SK-N-SH (cell line): Measurements from ENCODE around the gene FRMD8. TPM values are rescaled to one million over a fixed set of nuclear protein-coding genes. Genes with fewer than 3 reads are reported as not detected.

Source experiments
- CTCF ChIA-PET: fragments of 300-600, 350-600 bp; formaldehyde crosslinking; extraction: SDS; loops from one replicate; lab custom pipeline; 2021; lab: Yijun Ruan, JAX
- POLR2A ChIA-PET: fragments of 350-600 bp; sonication (Branson Sonifier 250); formaldehyde crosslinking; extraction: SDS; loops from one replicate; lab custom pipeline; 2020; ENCODE audit warnings: antibody characterized with exemption, inconsistent platforms; lab: Yijun Ruan, JAX
- DNase-seq: peaks from one replicate; pipeline ENCODE4 v3.0.0; 2012
- H2AFZ ChIP-seq: fragments of 200-600 bp; sonication (generic); 2 replicates; pipeline ENCODE4 v1.8.1; 2016; ENCODE audit warnings: antibody characterized with exemption, mild to moderate bottlenecking, low read depth
- H3F3A ChIP-seq: fragments of 200-600 bp; sonication (generic); replicated peaks from 2 replicates; pipeline ENCODE3; 2016; ENCODE audit warnings: antibody characterized with exemption, mild to moderate bottlenecking; ENCODE audit not compliant: insufficient read depth
- H3K27ac ChIP-seq, 2 experiments: fragments of 200-500 bp in 1 of 2; fragments of 200-600 bp in 1 of 2; sonication (Bioruptor generic) in 1 of 2; sonication (generic), shearing (Covaris generic) in 1 of 2; 2 replicates each; pipeline versions ENCODE4 v1.5.1 to v1.6.1; 2014 to 2016; ENCODE audit warnings: low read depth in 2 of 2, inconsistent platforms in 1 of 2, low read length in 1 of 2, mild to moderate bottlenecking in 1 of 2, mixed read lengths in 1 of 2
- H3K27me3 ChIP-seq: fragments of 200-600 bp; sonication (generic), shearing (Covaris generic); 2 replicates; pipeline ENCODE4 v1.6.1; 2016; ENCODE audit warnings: mixed run types; ENCODE audit not compliant: insufficient read depth
- H3K36me3 ChIP-seq, 2 experiments: fragments of 200-500 bp in 1 of 2; fragments of 200-600 bp in 1 of 2; sonication (Bioruptor generic) in 1 of 2; sonication (generic) in 1 of 2; replicated peaks in 1 of 2; 2 replicates each; pipeline versions ENCODE3 to v1.5.1; 2014 to 2016; ENCODE audit warnings: low read length in 1 of 2, mild to moderate bottlenecking in 1 of 2; ENCODE audit not compliant: insufficient read depth in 2 of 2, control insufficient read depth in 1 of 2
- H3K4me1 ChIP-seq, 2 experiments: fragments of 200-500 bp in 1 of 2; fragments of 200-600 bp in 1 of 2; sonication (Bioruptor generic) in 1 of 2; sonication (generic), shearing (Covaris generic) in 1 of 2; 2 replicates each; pipeline versions ENCODE4 v1.5.1 to v1.6.1; 2014 to 2016; ENCODE audit warnings: low read depth in 1 of 2, low read length in 1 of 2, mixed run types in 1 of 2; ENCODE audit not compliant: insufficient read depth in 2 of 2, control insufficient read depth in 1 of 2
- H3K4me2 ChIP-seq: fragments of 200-600 bp; sonication (generic), shearing (Covaris generic); 2 replicates; pipeline ENCODE4 v1.6.1; 2017; ENCODE audit warnings: mixed run types
- H3K4me3 ChIP-seq, 2 experiments: fragments of 200-500 bp in 1 of 2; fragments of 200-600 bp in 1 of 2; sonication (Bioruptor generic) in 1 of 2; sonication (generic), shearing (Covaris generic) in 1 of 2; 2 replicates each; pipeline versions ENCODE4 v1.5.1 to v1.8.1; 2014 to 2016; ENCODE audit warnings: low read depth in 2 of 2, inconsistent platforms in 1 of 2, low read length in 1 of 2, mild to moderate bottlenecking in 1 of 2, mixed read lengths in 1 of 2, moderate library complexity in 1 of 2
- H3K79me2 ChIP-seq: fragments of 200-600 bp; sonication (generic); 2 replicates; pipeline ENCODE4 v1.8.1; 2017; ENCODE audit warnings: mild to moderate bottlenecking; ENCODE audit not compliant: insufficient read depth
- H3K9ac ChIP-seq: fragments of 200-600 bp; sonication (generic); 2 replicates; pipeline ENCODE4 v1.6.1; 2017; ENCODE audit warnings: mixed run types
- H3K9me2 ChIP-seq: fragments of 200-600 bp; sonication (generic); 2 replicates; pipeline ENCODE4 v1.6.1; 2017; ENCODE audit warnings: mixed run types
- H3K9me3 ChIP-seq: fragments of 200-600 bp; sonication (generic); 2 replicates; pipeline ENCODE4 v1.6.1; 2017; ENCODE audit warnings: mixed run types, mild to moderate bottlenecking, moderate library complexity
- H4K20me1 ChIP-seq: fragments of 200-600 bp; sonication (generic); 2 replicates; pipeline ENCODE4 v1.6.1; 2017; ENCODE audit warnings: mild to moderate bottlenecking, mixed run types; ENCODE audit not compliant: insufficient read depth
- EP300 ChIP-seq, 2 experiments: IDR thresholded peaks; 2 replicates each; pipeline versions ENCODE4 v1.4.0 to v1.6.1; 2012; ENCODE audit warnings: borderline replicate concordance in 1 of 2, low read depth in 1 of 2, low read length in 1 of 2
- EZH2phosphoT487 ChIP-seq: fragments of 200-600 bp; sonication (generic); IDR thresholded peaks from 2 replicates; pipeline ENCODE4 v1.6.1; 2017; ENCODE audit warnings: low read depth, mixed run types, mild to moderate bottlenecking, antibody characterized with exemption, moderate library complexity, borderline replicate concordance
- FOSL2 ChIP-seq: IDR thresholded peaks from 2 replicates; pipeline ENCODE4 v1.4.0; 2012; ENCODE audit warnings: low read depth, mild to moderate bottlenecking, moderate library complexity, borderline replicate concordance
- GATA2 ChIP-seq: sonication (generic); formaldehyde crosslinking; IDR thresholded peaks from 2 replicates; pipeline ENCODE4 v1.5.0; 2020; ENCODE audit warnings: mild to moderate bottlenecking, missing genetic modification reagents
- MEF2A ChIP-seq: IDR thresholded peaks from 2 replicates; pipeline ENCODE4 v1.4.0; 2012; ENCODE audit warnings: low read depth, borderline replicate concordance
- NFIC ChIP-seq: IDR thresholded peaks from 2 replicates; pipeline ENCODE4 v1.4.0; 2012; ENCODE audit warnings: borderline replicate concordance
- RXRA ChIP-seq: IDR thresholded peaks from 2 replicates; pipeline ENCODE4 v1.4.0; 2012; ENCODE audit warnings: low read depth, mild to moderate bottlenecking, borderline replicate concordance
- TAF1 ChIP-seq: IDR thresholded peaks from 2 replicates; pipeline ENCODE4 v1.6.1; 2012; ENCODE audit warnings: low read depth, mild to moderate bottlenecking, low read length, moderate library complexity, borderline replicate concordance
- TEAD4 ChIP-seq: IDR thresholded peaks from 2 replicates; pipeline ENCODE4 v1.4.0; 2012; ENCODE audit warnings: mild to moderate bottlenecking, borderline replicate concordance; ENCODE audit not compliant: insufficient read depth
- WGBS: methylation state at CpG from one replicate; pipeline ENCODE4 v1.1.6; 2017; ENCODE audit warnings: low lambda C conversion rate; 5-methylcytosine and 5-hydroxymethylcytosine counted together
- polyA plus RNA-seq, 3 experiments: library from polyadenylated mRNA; depleted of rRNA; stranded (reverse); fragments of >200 nt; gene quantifications; 2 replicates each; pipeline ENCODE4 v1.2.3, GENCODE V29; 2012
- TF ChIP-seq, protein P1 (sequence below): fragments of 150-350 bp; IDR thresholded peaks from 2 replicates; pipeline ENCODE4 v1.6.1; 2017; ENCODE audit warnings: antibody characterized with exemption, low read length, low read depth, borderline replicate concordance
- TF ChIP-seq, protein P2 (sequence below): IDR thresholded peaks from 2 replicates; pipeline ENCODE4 v1.6.1; 2012; ENCODE audit warnings: mild to moderate bottlenecking, low read depth, low read length, moderate library complexity
- TF ChIP-seq, protein P3 (sequence below): fragments of 200-600 bp; sonication (generic); IDR thresholded peaks from 2 replicates; pipeline ENCODE4 v1.6.1; 2017; ENCODE audit warnings: antibody characterized with exemption, mild to moderate bottlenecking, moderate library complexity

FRMD8 gene
- polyA plus RNA-seq, 1 of the 3 experiments (the other 2 are of a cell fraction) = 19.0 TPM

DNA sequence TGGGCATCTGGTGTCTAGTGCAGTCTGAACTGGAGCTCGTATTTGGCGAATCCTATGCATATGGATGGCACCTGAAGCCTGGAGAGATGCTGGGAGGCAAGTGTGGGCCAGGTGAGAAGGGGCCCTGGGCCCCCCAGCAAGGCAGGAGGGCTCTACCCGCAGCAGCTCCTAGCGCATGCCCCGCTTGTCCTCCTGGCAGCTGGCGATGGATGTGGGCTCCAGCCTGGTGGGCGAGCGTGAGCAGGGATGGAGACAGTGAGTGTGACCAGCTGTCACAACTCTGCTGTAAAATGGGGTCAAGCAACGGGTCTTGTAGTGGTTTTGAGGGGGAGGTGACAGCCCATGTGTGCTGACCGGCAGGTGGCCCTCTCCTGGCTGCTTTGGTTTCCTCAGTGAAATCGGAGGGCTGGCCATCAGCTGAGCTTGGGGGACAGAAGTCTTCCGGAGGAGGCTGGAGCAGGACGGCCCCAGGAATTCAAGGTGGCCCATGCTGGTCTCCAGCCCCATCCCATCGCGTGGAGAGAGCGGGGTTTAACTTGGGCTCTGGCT lies 12.0 kb downstream of the FRMD8 start:
- peaks cover 3% of the 10 kb centered on the region for H3F3A ChIP-seq
- no peak for TF ChIP-seq MEF2A
- H3K9me2 ChIP-seq = no peaks in the 10 kb centered on the region
- peaks cover 7 to 31% of the 10 kb centered on the region in 2 experiments for H3K36me3 ChIP-seq
- H3K27me3 ChIP-seq = no peaks in the 10 kb centered on the region
- ChIA-PET POLR2A (no interaction called here), CTCF (interaction anchor here (1.1 to 7.0 kb wide), 2 partner anchors 17 to 112 kb away, joined by 5 to 40 read pairs; no protein-coding TSS in a partner anchor)
- no peak overlapping the region for H3K9ac ChIP-seq
- H3K4me2 ChIP-seq = no peak overlapping the region
- WGBS = 93% methylated on average over 13 of the region's 16 CpGs
- no peak overlapping the region for H3K27ac ChIP-seq
- H3K9me3 ChIP-seq = no peaks in the 10 kb centered on the region
- DNase-seq = no peak
- peaks cover 5% of the 10 kb centered on the region; the same call in 1 of the 2 replicates for H3K79me2 ChIP-seq
- no peaks in the 10 kb centered on the region; a peak in 1 of 4 replicates for H3K4me1 ChIP-seq
- H2AFZ ChIP-seq = no peak overlapping the region
- H4K20me1 ChIP-seq = no peaks in the 10 kb centered on the region
- H3K4me3 ChIP-seq = no peak overlapping the region

DNA sequence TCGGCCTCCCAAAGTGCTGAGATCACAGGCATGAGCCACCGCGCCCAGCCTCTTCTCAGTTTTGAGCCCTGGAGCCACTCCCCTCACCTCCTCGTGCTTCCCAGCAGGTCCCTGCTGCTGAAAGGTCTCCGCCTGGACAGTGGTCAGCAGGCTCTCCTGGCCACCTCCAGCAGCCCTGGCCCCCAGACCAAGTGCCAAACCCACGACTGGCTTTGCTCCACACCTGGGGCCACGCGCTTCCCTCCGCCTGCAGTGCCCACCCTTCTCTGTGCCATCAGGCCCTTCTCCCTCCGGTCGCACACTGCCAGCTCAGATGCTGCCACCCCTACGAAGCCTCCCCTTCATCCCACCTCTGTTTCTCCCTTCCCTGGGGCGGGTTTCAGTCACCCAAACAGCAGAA lies 12.8 kb downstream of the FRMD8 start:
- ChIA-PET CTCF (interaction anchor here (1.1 to 7.0 kb wide), 2 partner anchors 17 to 112 kb away, joined by 5 to 40 read pairs; no protein-coding TSS in a partner anchor), POLR2A (no interaction called here)
- Histone ChIP-seq H3K9me2 (no peaks in the 10 kb centered on the region), H3K4me1 (no peaks in the 10 kb centered on the region), H3F3A (peaks cover 3% of the 10 kb centered on the region), H4K20me1 (no peaks in the 10 kb centered on the region), H3K4me2 (no peak overlapping the region), H3K36me3 (peaks cover 7 to 23% of the 10 kb centered on the region in 2 experiments), H3K4me3 (no peak overlapping the region), H3K9ac (no peak overlapping the region), H3K79me2 (peaks cover 5% of the 10 kb centered on the region; the same call in 1 of the 2 replicates), H2AFZ (no peak overlapping the region), H3K9me3 (no peaks in the 10 kb centered on the region), H3K27me3 (no peaks in the 10 kb centered on the region), H3K27ac (no peak overlapping the region)
- 94% methylated on average over 13 of the region's 13 CpGs for WGBS
- DNase-seq = no peak
- TF ChIP-seq TAF1 = no peak
- no peak for TF ChIP-seq TEAD4
- TF ChIP-seq, protein P1, sequence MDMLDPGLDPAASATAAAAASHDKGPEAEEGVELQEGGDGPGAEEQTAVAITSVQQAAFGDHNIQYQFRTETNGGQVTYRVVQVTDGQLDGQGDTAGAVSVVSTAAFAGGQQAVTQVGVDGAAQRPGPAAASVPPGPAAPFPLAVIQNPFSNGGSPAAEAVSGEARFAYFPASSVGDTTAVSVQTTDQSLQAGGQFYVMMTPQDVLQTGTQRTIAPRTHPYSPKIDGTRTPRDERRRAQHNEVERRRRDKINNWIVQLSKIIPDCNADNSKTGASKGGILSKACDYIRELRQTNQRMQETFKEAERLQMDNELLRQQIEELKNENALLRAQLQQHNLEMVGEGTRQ = no peak
- TF ChIP-seq FOSL2 = no peak
- TF ChIP-seq, protein P2, sequence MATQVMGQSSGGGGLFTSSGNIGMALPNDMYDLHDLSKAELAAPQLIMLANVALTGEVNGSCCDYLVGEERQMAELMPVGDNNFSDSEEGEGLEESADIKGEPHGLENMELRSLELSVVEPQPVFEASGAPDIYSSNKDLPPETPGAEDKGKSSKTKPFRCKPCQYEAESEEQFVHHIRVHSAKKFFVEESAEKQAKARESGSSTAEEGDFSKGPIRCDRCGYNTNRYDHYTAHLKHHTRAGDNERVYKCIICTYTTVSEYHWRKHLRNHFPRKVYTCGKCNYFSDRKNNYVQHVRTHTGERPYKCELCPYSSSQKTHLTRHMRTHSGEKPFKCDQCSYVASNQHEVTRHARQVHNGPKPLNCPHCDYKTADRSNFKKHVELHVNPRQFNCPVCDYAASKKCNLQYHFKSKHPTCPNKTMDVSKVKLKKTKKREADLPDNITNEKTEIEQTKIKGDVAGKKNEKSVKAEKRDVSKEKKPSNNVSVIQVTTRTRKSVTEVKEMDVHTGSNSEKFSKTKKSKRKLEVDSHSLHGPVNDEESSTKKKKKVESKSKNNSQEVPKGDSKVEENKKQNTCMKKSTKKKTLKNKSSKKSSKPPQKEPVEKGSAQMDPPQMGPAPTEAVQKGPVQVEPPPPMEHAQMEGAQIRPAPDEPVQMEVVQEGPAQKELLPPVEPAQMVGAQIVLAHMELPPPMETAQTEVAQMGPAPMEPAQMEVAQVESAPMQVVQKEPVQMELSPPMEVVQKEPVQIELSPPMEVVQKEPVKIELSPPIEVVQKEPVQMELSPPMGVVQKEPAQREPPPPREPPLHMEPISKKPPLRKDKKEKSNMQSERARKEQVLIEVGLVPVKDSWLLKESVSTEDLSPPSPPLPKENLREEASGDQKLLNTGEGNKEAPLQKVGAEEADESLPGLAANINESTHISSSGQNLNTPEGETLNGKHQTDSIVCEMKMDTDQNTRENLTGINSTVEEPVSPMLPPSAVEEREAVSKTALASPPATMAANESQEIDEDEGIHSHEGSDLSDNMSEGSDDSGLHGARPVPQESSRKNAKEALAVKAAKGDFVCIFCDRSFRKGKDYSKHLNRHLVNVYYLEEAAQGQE = no peak
- TF ChIP-seq, protein P3, sequence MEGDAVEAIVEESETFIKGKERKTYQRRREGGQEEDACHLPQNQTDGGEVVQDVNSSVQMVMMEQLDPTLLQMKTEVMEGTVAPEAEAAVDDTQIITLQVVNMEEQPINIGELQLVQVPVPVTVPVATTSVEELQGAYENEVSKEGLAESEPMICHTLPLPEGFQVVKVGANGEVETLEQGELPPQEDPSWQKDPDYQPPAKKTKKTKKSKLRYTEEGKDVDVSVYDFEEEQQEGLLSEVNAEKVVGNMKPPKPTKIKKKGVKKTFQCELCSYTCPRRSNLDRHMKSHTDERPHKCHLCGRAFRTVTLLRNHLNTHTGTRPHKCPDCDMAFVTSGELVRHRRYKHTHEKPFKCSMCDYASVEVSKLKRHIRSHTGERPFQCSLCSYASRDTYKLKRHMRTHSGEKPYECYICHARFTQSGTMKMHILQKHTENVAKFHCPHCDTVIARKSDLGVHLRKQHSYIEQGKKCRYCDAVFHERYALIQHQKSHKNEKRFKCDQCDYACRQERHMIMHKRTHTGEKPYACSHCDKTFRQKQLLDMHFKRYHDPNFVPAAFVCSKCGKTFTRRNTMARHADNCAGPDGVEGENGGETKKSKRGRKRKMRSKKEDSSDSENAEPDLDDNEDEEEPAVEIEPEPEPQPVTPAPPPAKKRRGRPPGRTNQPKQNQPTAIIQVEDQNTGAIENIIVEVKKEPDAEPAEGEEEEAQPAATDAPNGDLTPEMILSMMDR = no peak
- no peak for TF ChIP-seq EP300 (IDR thresholded peaks at IDR 0.05; ENCODE audit: borderline replicate concordance in 1 of 2, low read depth in 1 of 2, low read length in 1 of 2)
- TF ChIP-seq GATA2 (CRISPR knock-in tag) = no peak
- no peak for TF ChIP-seq NFIC
- TF ChIP-seq EZH2phosphoT487 = no peak
- no peak for TF ChIP-seq RXRA
